ENCODE data around the gene SLCO1A2. TPM values are rescaled to one million over a fixed set of nuclear protein-coding genes. Genes with fewer than 3 reads are reported as not detected.

SLCO1A2 gene
- total RNA-seq, 1 experiment from 2014 or later, result not detected

DNA sequence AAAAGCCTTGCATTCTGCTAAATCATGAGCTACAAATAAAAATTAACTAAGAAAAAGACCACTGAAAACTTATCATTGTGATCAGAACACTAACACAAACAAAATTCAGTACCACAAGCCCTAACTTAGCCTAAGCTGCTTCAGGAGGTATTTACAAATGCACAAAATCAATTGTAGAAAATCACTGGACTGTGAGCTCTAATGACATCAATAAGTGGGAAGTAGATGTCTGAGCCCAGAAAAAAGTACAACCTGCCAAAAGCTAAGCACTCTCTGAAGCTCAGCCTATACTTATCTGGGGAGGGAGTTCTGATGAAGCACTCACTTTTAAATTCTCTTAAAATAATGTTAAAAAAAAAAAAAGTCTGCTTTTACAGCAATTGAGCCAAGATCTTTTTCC, 110.8 kb downstream of the SLCO1A2 start:
- DNase-seq (ENCODE audit: low spot score), result no peak
- in situ Hi-C loops (cut with HindIII; ENCODE audit: low sequenced_read_pairs), result no loop called here

DNA sequence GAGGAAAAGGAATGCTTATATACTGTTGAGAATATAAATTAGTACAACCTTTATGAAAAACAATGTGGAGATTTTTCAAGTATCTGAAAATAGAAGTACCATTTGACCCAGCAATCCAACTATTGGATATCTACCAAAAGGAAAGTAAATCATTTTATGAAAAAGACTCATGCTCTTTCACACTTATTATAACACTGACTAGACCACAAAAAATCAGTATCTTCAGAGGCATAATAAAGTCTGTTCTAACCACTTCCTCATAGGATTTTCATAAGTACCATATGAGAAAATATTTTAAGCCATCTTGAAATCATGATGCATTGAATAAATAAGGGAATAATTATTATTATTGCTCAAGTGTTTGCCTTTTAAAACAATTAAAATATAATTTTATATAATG, 112.9 kb downstream of the SLCO1A2 start:
- no peak for DNase-seq (ENCODE audit: low spot score)
- in situ Hi-C loops (cut with HindIII; ENCODE audit: low sequenced_read_pairs), result no loop called here

DNA sequence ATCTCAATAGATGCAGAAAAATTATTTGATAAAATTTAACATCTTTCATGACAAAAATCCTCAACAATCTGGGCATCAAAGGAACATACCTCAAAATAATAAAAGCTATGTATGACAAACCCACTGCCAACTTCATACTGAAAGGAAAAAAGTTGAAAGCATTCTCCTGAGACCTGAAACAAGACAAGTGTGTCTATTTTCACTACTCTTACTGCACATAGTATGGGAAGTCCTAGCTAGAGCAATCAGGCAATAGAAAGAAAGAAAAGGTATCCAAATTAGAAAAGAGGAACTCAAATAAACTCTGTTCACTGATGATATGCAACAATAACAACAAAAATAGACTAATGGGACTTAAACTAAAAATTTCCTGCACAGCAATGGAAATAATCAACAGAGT, 113.6 kb downstream of the SLCO1A2 start:
- no peak for DNase-seq (ENCODE audit: low spot score)
- in situ Hi-C loops (cut with HindIII; ENCODE audit: low sequenced_read_pairs), result no loop called here

DNA sequence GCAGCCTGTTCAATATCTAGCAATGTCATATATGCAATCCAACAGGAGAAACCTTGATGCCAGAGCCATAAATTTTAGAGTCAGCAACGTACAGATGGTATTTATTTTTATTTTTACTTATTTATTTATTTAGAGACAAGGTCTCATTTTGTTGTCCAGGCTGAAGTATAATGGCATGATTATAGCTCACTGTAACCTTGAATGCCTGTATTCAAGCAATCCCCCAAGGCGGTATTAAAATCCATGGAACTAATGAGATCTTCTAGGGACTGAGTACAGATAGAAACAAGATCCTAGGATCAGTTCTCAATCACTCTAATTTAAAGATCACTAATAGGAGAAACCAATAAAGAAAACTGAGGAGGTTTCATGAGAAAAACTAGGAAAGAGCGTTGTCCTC, 114.5 kb downstream of the SLCO1A2 start:
- no peak for DNase-seq (ENCODE audit: low spot score)
- in situ Hi-C loops (cut with HindIII; ENCODE audit: low sequenced_read_pairs), result no loop called here

DNA sequence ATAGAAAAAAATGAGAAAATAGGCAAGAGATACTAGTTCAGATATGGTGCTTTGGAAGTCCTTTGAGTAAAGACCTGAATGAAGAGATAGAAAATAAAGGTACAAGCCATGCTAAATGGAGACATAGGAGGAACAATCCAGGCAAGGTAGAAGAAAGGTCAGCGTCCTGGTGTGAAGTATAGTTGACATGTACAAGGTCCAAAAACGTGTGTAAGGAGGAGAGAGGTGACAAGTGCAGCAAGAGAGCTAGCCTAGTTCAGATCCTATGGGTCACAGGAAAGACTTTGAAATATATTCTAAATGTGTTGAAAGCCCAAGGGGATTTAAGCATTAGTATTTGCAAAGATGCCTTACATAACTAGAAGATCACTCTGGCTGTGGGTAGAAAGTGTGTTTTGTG, 115.5 kb downstream of the SLCO1A2 start:
- in situ Hi-C loops (cut with HindIII; ENCODE audit: low sequenced_read_pairs), result no loop called here
- DNase-seq (ENCODE audit: low spot score), result no peak

Other genes with a start within 250 kb of the SLCO1A2 start
- gene SLCO1B1, start 203.7 kb downstream of the SLCO1A2 start, total RNA-seq (2014; rRNA removed; shearing (Covaris generic)), result not detected in 2 replicates
- not detected in 2 replicates for gene IAPP, start 38.0 kb upstream of the SLCO1A2 start, total RNA-seq (2014; rRNA removed; shearing (Covaris generic))
- gene PYROXD1, start 102.7 kb upstream of the SLCO1A2 start, total RNA-seq (2014; rRNA removed; shearing (Covaris generic)), result 3.6 and 6.3 TPM in 2 replicates
- 42.0 and 65.5 TPM in 2 replicates for gene RECQL, start 166.7 kb upstream of the SLCO1A2 start, total RNA-seq (2014; rRNA removed; shearing (Covaris generic))
- 19.3 and 21.4 TPM in 2 replicates for gene GOLT1B, start 166.9 kb upstream of the SLCO1A2 start, total RNA-seq (2014; rRNA removed; shearing (Covaris generic))
- gene SPX, start 191.4 kb upstream of the SLCO1A2 start, total RNA-seq (2014; rRNA removed; shearing (Covaris generic)), result 0.47 and 4.2 TPM in 2 replicates